RWPE2 (cell line): ENCODE results near the gene DNALI1.

ENCODE experiments used
- ATAC-seq: fragments of 200-7000 bp; cut with Tn5 transposase; 3 replicates; pipeline ENCODE4 v1.9.1; 2021; ENCODE audit warnings: low read depth
- DNase-seq: peaks from one replicate; pipeline ENCODE4 v3.0.0-alpha.2; 2020; ENCODE audit warnings: low spot score
- H3K27ac ChIP-seq: fragments of 450-650 bp; 2 replicates; pipeline ENCODE4 v1.5.1; 2017; ENCODE audit warnings: mild to moderate bottlenecking; ENCODE audit not compliant: poor library complexity, severe bottlenecking
- H3K27me3 ChIP-seq: fragments of 250-450 bp; sonication (Bioruptor Pico); 2 replicates; pipeline ENCODE4 v1.5.1; 2021; ENCODE audit warnings: mild to moderate bottlenecking, moderate library complexity; ENCODE audit not compliant: insufficient read depth, poor library complexity, severe bottlenecking
- H3K36me3 ChIP-seq: fragments of 250-450 bp; sonication (Bioruptor Pico); 2 replicates; pipeline ENCODE4 v1.5.1; 2020; ENCODE audit warnings: low read depth, mild to moderate bottlenecking, moderate library complexity
- H3K4me1 ChIP-seq: fragments of 250-450 bp; sonication (Bioruptor Pico); 2 replicates; pipeline ENCODE4 v1.5.1; 2021; ENCODE audit warnings: mild to moderate bottlenecking, moderate library complexity; ENCODE audit not compliant: insufficient read depth, poor library complexity, severe bottlenecking
- H3K4me3 ChIP-seq: fragments of 250-450 bp; sonication (Bioruptor Pico); 2 replicates; pipeline ENCODE4 v1.5.1; 2021; ENCODE audit warnings: mild to moderate bottlenecking, moderate library complexity; ENCODE audit not compliant: severe bottlenecking
- H3K9me3 ChIP-seq: fragments of 250-450 bp; sonication (Bioruptor Pico); 2 replicates; pipeline ENCODE4 v1.5.1; 2021; ENCODE audit warnings: mild to moderate bottlenecking, moderate library complexity; ENCODE audit not compliant: severe bottlenecking
- CTCF ChIP-seq: fragments of 450-650 bp; IDR thresholded peaks from one replicate; pipeline ENCODE4 v1.5.1; 2017; ENCODE audit warnings: mild to moderate bottlenecking, moderate library complexity; ENCODE audit not compliant: poor library complexity, severe bottlenecking

The DNALI1 gene

GRCh38 chr1:37609002-37609401, 52.3 kb downstream of the DNALI1 start:
- no peak for ATAC-seq
- Histone ChIP-seq H3K9me3 (no peaks in the 10 kb centered on the region), H3K4me3 (no peak overlapping the region), H3K36me3 (no peaks in the 10 kb centered on the region), H3K27me3 (peaks cover 6% of the 10 kb centered on the region), H3K4me1 (no peaks in the 10 kb centered on the region), H3K27ac (no peak overlapping the region)
- DNase-seq: no peak
- no peak for TF ChIP-seq CTCF

- no peak for ATAC-seq
- H3K4me1 ChIP-seq: no peaks in the 10 kb centered on the region
- H3K27me3 ChIP-seq: peaks cover 6% of the 10 kb centered on the region
- DNase-seq: no peak
- H3K27ac ChIP-seq: no peak overlapping the region
- TF ChIP-seq CTCF: no peak
- no peaks in the 10 kb centered on the region for H3K36me3 ChIP-seq
- H3K9me3 ChIP-seq: no peaks in the 10 kb centered on the region
- no peak overlapping the region for H3K4me3 ChIP-seq
Observed at GRCh38 chr1:37609994-37610393, 53.3 kb downstream of the DNALI1 start.

- no peak for ATAC-seq
- no peaks in the 10 kb centered on the region for H3K36me3 ChIP-seq
- H3K4me1 ChIP-seq: no peaks in the 10 kb centered on the region
- no peak for TF ChIP-seq CTCF
- no peak for DNase-seq
- no peak overlapping the region for H3K4me3 ChIP-seq
- no peak overlapping the region for H3K27ac ChIP-seq
- peaks cover 20% of the 10 kb centered on the region for H3K27me3 ChIP-seq
- no peaks in the 10 kb centered on the region for H3K9me3 ChIP-seq
Observed at GRCh38 chr1:37612186-37612585, 55.4 kb downstream of the DNALI1 start.

- no peak for DNase-seq
- peaks cover 21% of the 10 kb centered on the region for H3K27me3 ChIP-seq
- TF ChIP-seq CTCF: no peak
Observed at GRCh38 chr1:37614105-37614504, 57.4 kb downstream of the DNALI1 start.

GRCh38 chr1:37616330-37616729, 59.6 kb downstream of the DNALI1 start:
- H3K27ac ChIP-seq: no peak overlapping the region

More at GRCh38 chr1:37614105-37614504, 57.4 kb downstream of the DNALI1 start:
- H3K4me1 ChIP-seq: no peaks in the 10 kb centered on the region
- no peak overlapping the region for H3K27ac ChIP-seq
- no peaks in the 10 kb centered on the region for H3K9me3 ChIP-seq
- H3K4me3 ChIP-seq: no peak overlapping the region
- no peaks in the 10 kb centered on the region for H3K36me3 ChIP-seq
- ATAC-seq: no peak

More at GRCh38 chr1:37616330-37616729, 59.6 kb downstream of the DNALI1 start:
- peaks cover 18% of the 10 kb centered on the region for H3K27me3 ChIP-seq
- no peaks in the 10 kb centered on the region for H3K9me3 ChIP-seq
- DNase-seq (no peak), ATAC-seq (no peak)
- no peak overlapping the region for H3K4me3 ChIP-seq
- H3K36me3 ChIP-seq: no peaks in the 10 kb centered on the region
- no peaks in the 10 kb centered on the region for H3K4me1 ChIP-seq
- no peak for TF ChIP-seq CTCF
